DMS153 treated with DMSO at 0.1 percent for 48 hours (cell line): ENCODE results near the gene ATG10.

Source experiments
- DNase-seq: peaks from one replicate; lab custom pipeline; 2025; ENCODE audit not compliant: unreplicated experiment; lab: John Stamatoyannopoulos, UW

The ATG10 gene

GRCh38 chr5:82274343-82275211 lies 302.8 kb downstream of the ATG10 start:
- DNase-seq, result no peak

GRCh38 chr5:82275216-82275664 lies 303.4 kb downstream of the ATG10 start:
- no peak for DNase-seq

GRCh38 chr5:82276800-82277612 lies 305.2 kb downstream of the ATG10 start:
- no peak for DNase-seq

- no peak for DNase-seq
These were observed 305.8 kb downstream of the ATG10 start for GRCh38 chr5:82277613-82277986.

- DNase-seq, result peak; percentile 66
These were observed 306.3 kb downstream of the ATG10 start, which contains the start of gene RPS23 for GRCh38 chr5:82277987-82278710. Gene RPS23, minus strand, starts transcription at chr5:82278354. Its CDS starts 31 bp downstream, at chr5:82278323.

GRCh38 chr5:82278711-82279370 lies 307.0 kb downstream of the ATG10 start:
- no peak for DNase-seq

GRCh38 chr5:82283893-82284292 lies 312.1 kb downstream of the ATG10 start:
- DNase-seq, result no peak

GRCh38 chr5:82285206-82285605 lies 313.4 kb downstream of the ATG10 start:
- DNase-seq, result no peak

GRCh38 chr5:82287625-82288024 lies 315.8 kb downstream of the ATG10 start:
- no peak for DNase-seq

GRCh38 chr5:82290005-82290404 lies 318.2 kb downstream of the ATG10 start:
- DNase-seq, result no peak

GRCh38 chr5:82290908-82291307 lies 319.1 kb downstream of the ATG10 start:
- DNase-seq, result no peak

GRCh38 chr5:82291420-82291819 lies 319.6 kb downstream of the ATG10 start:
- no peak for DNase-seq

GRCh38 chr5:82295144-82295543 lies 323.3 kb downstream of the ATG10 start:
- DNase-seq, result no peak

GRCh38 chr5:82295959-82296531 lies 324.2 kb downstream of the ATG10 start:
- no peak for DNase-seq

GRCh38 chr5:82296929-82297328 lies 325.1 kb downstream of the ATG10 start:
- DNase-seq, result no peak

- DNase-seq, result no peak
These were observed 325.9 kb downstream of the ATG10 start for GRCh38 chr5:82297711-82298110.

- DNase-seq, result no peak
These were observed 326.8 kb downstream of the ATG10 start for GRCh38 chr5:82298668-82299067.

GRCh38 chr5:82301190-82301589 lies 329.4 kb downstream of the ATG10 start:
- no peak for DNase-seq
